HG02973 (cell line): ENCODE measurements around the gene CPLX4.
A peak's percentile ranks its signal among the peaks of the same experiment; 100 is the strongest.

Source experiments
- ATAC-seq: cut with Tn5 transposase; IDR thresholded peaks from one replicate; pipeline ENCODE4 v1.9.1; 2021; ENCODE audit warnings: moderate library complexity; ENCODE audit not compliant: unreplicated experiment

CPLX4 gene

GRCh38 chr18:59308248-59308937, 10.1 kb downstream of the CPLX4 start:
- ATAC-seq: peak; percentile 76

GRCh38 chr18:59306640-59307039, 11.8 kb downstream of the CPLX4 start:
- ATAC-seq: no peak

GRCh38 chr18:59305295-59305694, 13.2 kb downstream of the CPLX4 start:
- ATAC-seq: no peak

GRCh38 chr18:59303656-59304195, 14.7 kb downstream of the CPLX4 start:
- no peak for ATAC-seq

GRCh38 chr18:59303006-59303405, 15.4 kb downstream of the CPLX4 start:
- no peak for ATAC-seq

GRCh38 chr18:59301929-59302328, 16.5 kb downstream of the CPLX4 start:
- ATAC-seq: no peak

- no peak for ATAC-seq
Measured at GRCh38 chr18:59300676-59301285, 17.7 kb downstream of the CPLX4 start.

GRCh38 chr18:59298871-59299270, 19.6 kb downstream of the CPLX4 start:
- no peak for ATAC-seq

- ATAC-seq: no peak
Measured at GRCh38 chr18:59293317-59293716, 25.1 kb downstream of the CPLX4 start.

- no peak for ATAC-seq
Measured at GRCh38 chr18:59286341-59286740, 32.1 kb downstream of the CPLX4 start.

GRCh38 chr18:59282341-59282740, 36.1 kb downstream of the CPLX4 start:
- no peak for ATAC-seq

- ATAC-seq: no peak
Measured at GRCh38 chr18:59279722-59280121, 38.7 kb downstream of the CPLX4 start.

GRCh38 chr18:59279193-59279592, 39.3 kb downstream of the CPLX4 start:
- ATAC-seq: no peak

- no peak for ATAC-seq
Measured at GRCh38 chr18:59278793-59279192, 39.7 kb downstream of the CPLX4 start.

- ATAC-seq: no peak
Measured at GRCh38 chr18:59276047-59276446, 42.4 kb downstream of the CPLX4 start.

GRCh38 chr18:59275406-59275949, 43.0 kb downstream of the CPLX4 start:
- no peak for ATAC-seq

- ATAC-seq: no peak
Measured at GRCh38 chr18:59274533-59274928, 43.9 kb downstream of the CPLX4 start.

GRCh38 chr18:59273759-59274532, 44.5 kb downstream of the CPLX4 start:
- no peak for ATAC-seq

- no peak for ATAC-seq
Measured at GRCh38 chr18:59272891-59273758, 45.3 kb downstream of the CPLX4 start, which contains the start of gene RAX. TSS of gene RAX (minus strand) at chr18:59273454. CDS start at chr18:59273206, 248 bp downstream.

GRCh38 chr18:59272221-59272888, 46.1 kb downstream of the CPLX4 start:
- no peak for ATAC-seq
